Lung microvascular endothelial cell (primary cell): ENCODE data around the gene RRP15. TPM values are rescaled to one million over a fixed set of nuclear protein-coding genes. Genes with fewer than 3 reads are reported as not detected.

ENCODE experiments used
- DNase-seq, 2 donors: peaks; one replicate each; pipeline versions ENCODE4 v3.0.0 to v3.0.0-alpha.2; 2010; ENCODE audit warnings: low read depth in 2 of 2
- total RNA-seq: library from RNA; depleted of rRNA; stranded (reverse); fragments of >200 nt; gene quantifications from 2 replicates; pipeline ENCODE4 v1.2.1, GENCODE V29; 2014

RRP15 gene
- total RNA-seq = 2.2 and 4.0 TPM in 2 replicates

GRCh38 chr1:218284917-218285635 lies at the start of gene RRP15:
RRP15 (plus strand) TSS chr1:218285293; CDS start chr1:218285317, 24 bp downstream.
- DNase-seq = peak; percentile 78 to 88

DNA sequence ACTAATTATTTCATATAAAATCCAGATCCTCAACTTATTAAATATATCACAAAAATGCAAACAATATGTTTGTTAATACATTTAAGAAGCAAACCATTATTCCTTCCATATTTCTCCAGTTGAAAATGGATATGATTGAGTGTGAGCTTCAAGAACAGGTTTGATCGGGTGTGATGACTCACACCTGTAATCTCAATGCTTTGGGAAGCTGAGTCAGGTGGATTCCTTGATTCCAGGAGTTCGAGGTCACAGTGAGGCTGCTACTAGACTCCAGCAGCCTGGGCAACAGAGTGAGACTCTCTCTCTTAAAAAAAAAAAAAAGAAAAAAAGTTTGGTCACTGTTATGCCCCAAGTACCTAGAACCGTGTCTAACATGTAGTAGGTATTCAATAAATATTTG lies 42.9 kb upstream of the RRP15 start:
- no peak for DNase-seq

- DNase-seq = no peak
These were observed 37.8 kb upstream of the RRP15 start for GRCh38 chr1:218247339-218247738.

DNA sequence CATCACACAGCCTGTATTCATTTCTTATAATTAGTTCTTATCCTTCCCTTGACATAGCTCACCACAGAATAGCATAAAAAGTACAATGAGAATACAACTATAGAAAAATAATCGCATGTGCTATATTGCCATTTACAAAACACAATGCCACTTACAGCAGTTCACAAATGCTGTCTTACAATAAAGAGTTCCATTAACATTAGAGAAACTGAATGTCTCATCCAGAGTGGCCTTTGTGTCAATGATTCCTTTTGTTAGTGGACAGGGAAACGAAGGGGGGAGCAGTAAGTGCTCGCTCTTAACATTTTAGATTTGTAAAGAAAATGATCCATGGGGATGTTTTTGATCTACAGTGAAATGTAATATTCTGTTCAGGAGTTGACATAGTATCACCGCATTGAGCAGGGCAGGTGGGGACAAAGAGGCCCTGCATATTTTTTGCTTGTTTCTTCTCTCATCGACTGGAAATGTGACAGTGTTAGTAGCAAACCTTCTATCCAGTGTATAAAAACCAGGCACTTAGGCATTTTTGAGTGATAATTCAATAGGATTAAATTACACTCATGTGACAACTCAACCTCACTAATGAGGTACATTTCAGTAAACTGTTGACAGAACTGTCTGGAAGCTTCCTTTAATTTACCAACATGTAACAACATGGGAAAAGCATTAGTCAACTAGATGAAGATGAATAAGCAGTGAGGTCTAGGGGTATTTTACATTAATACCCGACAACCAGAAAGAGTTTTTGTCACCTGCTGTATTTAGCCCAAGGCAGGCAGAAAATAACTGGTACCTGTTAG lies 35.6 kb upstream of the RRP15 start:
- DNase-seq = no peak

GRCh38 chr1:218250492-218250891 lies 34.6 kb upstream of the RRP15 start:
- DNase-seq = peak; percentile 4 to 13

- no peak for DNase-seq
These were observed 30.7 kb upstream of the RRP15 start for GRCh38 chr1:218254296-218254946.

- DNase-seq = no peak
These were observed 30.0 kb upstream of the RRP15 start for GRCh38 chr1:218255090-218255489.

GRCh38 chr1:218257371-218257770 lies 27.7 kb upstream of the RRP15 start:
- DNase-seq = no peak

- DNase-seq = no peak
These were observed 27.1 kb upstream of the RRP15 start for GRCh38 chr1:218257971-218258370.

GRCh38 chr1:218259339-218259738 lies 25.8 kb upstream of the RRP15 start:
- no peak for DNase-seq

- DNase-seq = peak; percentile 7 to 42
These were observed 25.3 kb upstream of the RRP15 start for GRCh38 chr1:218259800-218260199.

DNA sequence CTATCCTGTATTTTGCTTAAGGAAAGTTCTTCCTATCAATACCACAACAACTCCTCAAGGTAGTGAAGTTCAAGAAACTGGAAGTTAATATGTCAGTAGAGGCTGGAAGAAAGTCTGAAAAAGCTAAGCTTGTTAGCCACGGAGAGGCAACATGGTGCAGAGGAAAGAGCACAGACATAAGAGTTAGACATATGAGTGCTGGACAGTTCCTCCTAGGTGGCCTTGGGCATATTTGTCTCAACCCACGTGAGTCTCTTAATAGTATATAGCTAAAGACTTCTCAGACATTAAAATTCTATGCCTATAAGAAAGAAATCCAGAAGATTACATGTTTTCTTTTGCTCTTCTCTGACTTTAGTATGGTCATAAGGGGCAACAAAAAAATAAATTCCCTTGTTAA lies 22.8 kb upstream of the RRP15 start:
- no peak for DNase-seq

DNA sequence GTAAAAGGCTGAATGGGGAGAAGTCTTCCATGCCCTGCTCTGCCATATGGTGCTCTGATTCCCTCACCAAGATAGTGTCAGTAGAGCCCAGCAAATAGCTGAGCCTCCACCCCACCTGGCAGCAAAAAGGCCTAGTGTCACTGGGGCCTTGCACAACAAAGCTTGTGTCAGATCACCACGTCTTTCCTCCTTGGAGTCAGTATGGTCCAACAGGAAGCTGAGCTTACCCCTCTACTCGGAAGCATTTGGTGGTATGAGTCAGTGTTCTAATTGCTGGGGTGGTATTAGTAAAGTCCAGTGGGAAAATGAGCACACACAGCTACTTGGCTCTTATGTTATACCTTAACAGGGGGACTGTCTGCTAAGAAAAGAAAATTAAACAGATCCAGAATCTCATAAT lies 18.7 kb upstream of the RRP15 start:
- peak in 1 of 2 donors; percentile 33 for DNase-seq

- DNase-seq = no peak
These were observed 12.7 kb upstream of the RRP15 start for GRCh38 chr1:218272366-218272765.

- DNase-seq = no peak
These were observed 11.2 kb upstream of the RRP15 start for GRCh38 chr1:218273762-218274479.

DNA sequence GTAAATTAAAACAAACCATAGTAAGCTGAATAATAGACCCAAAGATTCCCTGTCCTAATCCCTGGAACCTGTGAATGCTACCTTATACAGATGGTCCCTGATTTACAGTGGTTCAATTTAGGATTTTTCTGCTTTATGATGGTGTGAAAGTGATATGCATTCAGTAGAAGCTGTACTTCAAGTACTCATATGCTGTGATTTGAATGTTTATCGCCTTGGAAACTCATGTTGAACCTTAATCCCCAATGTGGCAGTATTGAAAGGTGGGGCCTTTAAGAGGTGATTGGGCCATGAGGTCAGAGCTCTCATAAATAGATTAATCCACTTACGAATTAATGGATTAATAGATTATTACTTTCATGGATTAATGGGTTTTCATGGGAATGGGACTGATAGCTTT lies 10.6 kb upstream of the RRP15 start:
- DNase-seq = no peak

GRCh38 chr1:218275823-218276222 lies 9.3 kb upstream of the RRP15 start:
- DNase-seq = no peak

- DNase-seq = no peak
These were observed 3.8 kb upstream of the RRP15 start for GRCh38 chr1:218281285-218281684.

DNA sequence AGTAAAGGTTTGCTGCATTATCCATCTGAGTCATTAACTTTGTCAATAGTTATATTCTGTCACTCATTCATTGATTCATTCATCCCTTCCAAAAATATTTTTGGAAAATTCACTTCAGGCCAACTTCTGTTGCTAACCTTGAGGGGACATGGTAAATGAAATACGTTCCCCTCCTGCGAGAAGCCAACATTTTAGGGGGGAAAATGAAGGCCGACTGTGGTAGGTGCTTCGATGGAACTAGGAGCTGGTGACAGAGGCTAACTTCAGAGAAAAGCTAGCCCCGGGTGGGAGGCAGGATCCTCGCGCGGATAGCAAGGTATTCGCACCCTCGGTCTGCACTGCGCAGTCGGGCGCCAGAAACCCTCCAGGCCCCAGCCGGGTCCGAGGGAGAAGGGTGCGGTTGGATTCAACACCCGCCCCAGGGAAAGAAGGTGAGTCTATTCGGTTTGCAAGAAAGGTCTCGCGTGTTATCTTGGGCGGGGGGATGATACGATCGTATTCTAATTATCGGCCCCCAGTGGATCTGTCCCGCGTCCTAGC lies 646 bp upstream of the RRP15 start:
- no peak for DNase-seq

DNA sequence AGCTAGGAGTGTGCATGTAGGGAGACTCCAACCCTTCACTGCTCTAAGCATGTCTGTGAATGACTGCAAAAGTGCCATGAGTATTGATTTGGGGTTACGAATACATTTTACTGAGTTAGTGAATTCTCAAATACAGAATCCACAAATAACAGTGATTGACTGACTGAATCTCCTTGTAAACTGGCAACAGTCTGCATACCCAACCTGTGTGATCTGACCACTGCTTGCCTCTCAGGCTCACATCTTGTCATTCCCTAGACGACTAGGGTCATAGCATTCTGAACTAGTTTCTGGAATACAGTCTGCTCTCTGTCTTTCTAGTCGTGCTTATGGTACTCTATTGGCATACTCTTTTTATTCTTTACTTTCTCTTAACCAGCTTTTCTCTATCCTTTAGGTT lies 7.4 kb downstream of the RRP15 start:
- DNase-seq = no peak

DNA sequence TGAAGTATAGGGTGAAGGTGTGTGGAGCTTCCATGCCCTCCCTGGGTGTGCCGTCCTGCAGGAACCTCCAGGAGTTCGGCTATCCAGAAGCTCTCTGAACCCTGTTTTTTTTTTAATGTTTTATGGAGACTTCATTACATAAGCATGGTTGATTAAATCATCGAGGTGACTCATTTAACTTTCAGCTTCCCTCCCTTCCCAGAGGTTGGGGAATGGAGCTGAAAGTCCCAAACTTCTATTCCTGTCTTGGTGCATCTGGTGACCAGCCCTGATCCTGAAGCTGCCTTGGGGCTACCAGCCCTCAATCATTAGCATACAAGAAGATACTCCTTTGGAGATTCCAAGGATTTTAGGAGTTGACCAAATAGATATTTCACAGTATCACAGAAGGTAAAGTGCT lies 9.5 kb downstream of the RRP15 start:
- no peak for DNase-seq

GRCh38 chr1:218296162-218296561 lies 11.1 kb downstream of the RRP15 start:
- no peak for DNase-seq
